Skeletal muscle tissue (tissue), 4 donors: ENCODE measurements around the gene FRMD3. TPM values are rescaled to one million over a fixed set of nuclear protein-coding genes. Genes with fewer than 3 reads are reported as not detected.

Source experiments
- H3K27ac ChIP-seq: one replicate; pipeline ENCODE4 v1.7.0; 2013; ENCODE audit warnings: mild to moderate bottlenecking, low read depth, low read length, inconsistent platforms
- H3K27me3 ChIP-seq, 3 donors: one replicate each; pipeline ENCODE4 v1.7.0; 2013; ENCODE audit warnings: low read length in 3 of 3; ENCODE audit not compliant: control insufficient read depth in 3 of 3, insufficient read depth in 3 of 3
- H3K36me3 ChIP-seq, 3 donors: one replicate each; pipeline ENCODE4 v1.7.0; 2013; ENCODE audit warnings: low read length in 3 of 3; ENCODE audit not compliant: control insufficient read depth in 3 of 3, insufficient read depth in 3 of 3
- H3K4me1 ChIP-seq, 3 donors: one replicate each; pipeline ENCODE4 v1.7.0; 2013; ENCODE audit warnings: low read length in 3 of 3, mild to moderate bottlenecking in 3 of 3; ENCODE audit not compliant: control insufficient read depth in 3 of 3, insufficient read depth in 3 of 3
- H3K4me3 ChIP-seq, 3 donors: one replicate each; pipeline ENCODE4 v1.7.0; 2013; ENCODE audit warnings: low read length in 3 of 3
- H3K9ac ChIP-seq, 3 donors: one replicate each; pipeline ENCODE4 v1.7.0; 2013; ENCODE audit warnings: low read length in 3 of 3, mild to moderate bottlenecking in 3 of 3, moderate library complexity in 2 of 3, low read depth in 1 of 3
- H3K9me3 ChIP-seq, 3 donors: one replicate each; pipeline ENCODE4 v1.7.0; 2013; ENCODE audit warnings: low read length in 3 of 3; ENCODE audit not compliant: control insufficient read depth in 3 of 3
- total RNA-seq: library from RNA; depleted of rRNA; stranded (reverse); fragments of >200 nt; gene quantifications from one replicate; pipeline ENCODE4 v1.2.3, GENCODE V29; 2014
- donor health status: Osteomylitis.

FRMD3 gene
- total RNA-seq, 1 donor from 2014 or later, result 27.7 TPM

DNA sequence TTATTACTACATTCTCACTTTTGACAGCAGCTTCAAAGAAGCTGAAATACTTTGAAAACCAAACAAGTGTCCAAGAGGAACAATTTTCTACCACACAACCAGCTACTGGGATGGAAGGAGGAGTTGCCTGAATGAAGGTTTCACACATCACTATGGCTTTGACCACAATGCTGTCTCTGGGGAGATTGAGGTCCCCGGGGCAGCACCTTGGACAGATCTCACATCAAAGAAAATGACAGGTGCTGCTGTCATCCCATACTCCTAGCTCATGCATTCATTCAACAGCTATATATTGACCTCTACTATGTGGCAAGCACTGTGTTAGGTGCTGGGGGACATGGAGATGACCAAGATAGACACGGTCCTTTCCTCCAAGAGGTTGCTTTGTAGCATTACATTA is 242.1 kb downstream of the FRMD3 start:
- peaks cover 0 to 9% (median 2%) of the 10 kb centered on the region in 3 donors for H3K4me1 ChIP-seq
- no peaks in the 10 kb centered on the region for H3K9me3 ChIP-seq
- H3K27me3 ChIP-seq, result no peaks in the 10 kb centered on the region
- no peak overlapping the region for H3K4me3 ChIP-seq
- H3K9ac ChIP-seq, result no peak overlapping the region
- peaks cover 6 to 13% (median 12%) of the 10 kb centered on the region in 3 donors for H3K36me3 ChIP-seq
- H3K27ac ChIP-seq, result no peak overlapping the region

DNA sequence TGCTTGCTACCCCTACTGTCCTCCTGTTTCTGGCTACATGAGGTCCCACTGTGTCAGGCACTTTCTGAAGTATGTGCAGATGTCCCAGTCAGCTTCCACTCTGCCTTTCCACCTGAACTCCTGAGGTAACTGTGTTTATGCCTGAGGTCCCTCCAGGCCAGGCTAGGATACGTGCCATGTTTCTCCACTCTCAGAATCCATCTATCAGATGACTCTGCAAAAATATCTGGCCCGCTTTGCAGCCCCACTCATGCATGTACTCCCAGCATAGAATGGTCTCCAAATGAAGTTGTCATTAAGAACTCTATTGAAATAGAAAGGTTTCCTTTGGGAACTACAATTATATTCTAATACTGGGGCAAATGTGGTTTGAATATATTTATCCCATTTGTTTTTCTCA is 243.4 kb downstream of the FRMD3 start:
- no peak overlapping the region for H3K4me3 ChIP-seq
- H3K4me1 ChIP-seq, result peaks cover 0 to 4% (median 2%) of the 10 kb centered on the region in 3 donors
- no peaks in the 10 kb centered on the region for H3K27me3 ChIP-seq
- no peaks in the 10 kb centered on the region for H3K9me3 ChIP-seq
- H3K27ac ChIP-seq, result no peak overlapping the region
- no peak overlapping the region for H3K9ac ChIP-seq
- peaks cover 6 to 13% (median 12%) of the 10 kb centered on the region in 3 donors for H3K36me3 ChIP-seq

DNA sequence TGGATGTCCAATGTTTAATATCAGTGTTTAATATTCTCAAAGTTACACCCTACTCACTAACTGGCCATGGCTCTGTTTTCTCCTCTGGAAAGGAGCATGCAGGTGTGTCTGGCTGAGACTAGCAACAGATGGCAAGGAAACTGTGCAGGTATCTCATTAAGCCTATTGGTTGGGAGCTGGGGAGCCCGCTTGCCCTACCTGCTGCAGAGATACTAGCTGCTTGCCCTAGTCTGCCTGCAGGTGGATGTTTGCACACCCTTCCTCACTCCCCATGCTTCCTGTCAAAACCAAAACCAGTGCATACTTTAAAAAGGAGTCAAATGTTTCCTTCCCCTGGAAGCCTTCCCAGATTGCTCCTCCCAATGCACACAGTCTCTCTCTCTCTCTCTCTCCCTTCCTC is 247.0 kb downstream of the FRMD3 start:
- no peak overlapping the region for H3K4me3 ChIP-seq
- H3K4me1 ChIP-seq, result peaks cover 0 to 2% (median 0%) of the 10 kb centered on the region in 3 donors
- H3K27me3 ChIP-seq, result no peaks in the 10 kb centered on the region
- H3K9ac ChIP-seq, result no peak overlapping the region
- H3K27ac ChIP-seq, result no peak overlapping the region
- peaks cover 0 to 2% (median 0%) of the 10 kb centered on the region in 3 donors for H3K36me3 ChIP-seq
- no peaks in the 10 kb centered on the region for H3K9me3 ChIP-seq

DNA sequence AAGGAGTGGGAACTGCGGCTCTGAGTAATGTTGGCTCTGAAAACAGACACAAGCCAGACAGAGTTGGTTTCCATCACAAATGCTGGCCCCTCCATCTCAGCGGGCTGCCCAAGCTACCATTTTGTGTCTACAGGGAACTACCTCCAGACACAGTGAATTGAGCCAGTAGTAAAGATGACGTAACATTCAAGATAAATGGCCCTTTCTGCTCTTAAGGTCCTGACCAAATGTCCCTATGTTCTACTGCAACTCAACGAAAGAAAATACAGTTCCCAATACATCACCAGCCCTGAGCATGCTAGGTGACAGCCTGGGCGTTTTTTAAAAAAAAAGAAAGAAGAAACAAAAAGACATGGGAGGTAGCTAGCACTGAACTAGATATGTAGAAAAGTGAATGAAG is 247.5 kb downstream of the FRMD3 start:
- peaks cover 0 to 2% (median 0%) of the 10 kb centered on the region in 3 donors for H3K36me3 ChIP-seq
- peaks cover 0 to 2% (median 0%) of the 10 kb centered on the region in 3 donors for H3K4me1 ChIP-seq
- H3K27ac ChIP-seq, result no peak overlapping the region
- H3K9me3 ChIP-seq, result no peaks in the 10 kb centered on the region
- no peak overlapping the region for H3K9ac ChIP-seq
- no peaks in the 10 kb centered on the region for H3K27me3 ChIP-seq
- H3K4me3 ChIP-seq, result no peak overlapping the region

DNA sequence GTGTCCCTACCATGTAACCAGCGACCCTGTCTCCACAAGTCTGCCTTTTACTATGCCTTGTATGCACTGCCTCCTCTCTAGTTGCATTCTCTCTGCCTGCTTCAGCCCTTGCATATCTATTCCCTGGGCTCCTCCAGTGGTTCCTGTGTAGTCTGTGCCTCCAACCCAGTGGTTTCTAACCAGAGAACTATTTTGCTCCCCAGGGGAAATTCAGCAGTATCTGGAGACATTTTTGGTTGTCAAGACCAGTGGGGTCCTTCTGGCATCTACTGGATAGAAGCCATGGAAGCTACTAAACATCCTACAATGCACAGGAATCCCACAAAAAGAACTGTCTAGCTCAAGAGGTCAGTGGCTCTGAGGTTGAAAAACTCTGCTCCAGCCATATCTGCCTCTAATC is 251.2 kb downstream of the FRMD3 start:
- H3K9ac ChIP-seq, result no peak overlapping the region
- no peaks in the 10 kb centered on the region for H3K36me3 ChIP-seq
- no peak overlapping the region for H3K4me3 ChIP-seq
- no peaks in the 10 kb centered on the region for H3K4me1 ChIP-seq
- no peak overlapping the region for H3K27ac ChIP-seq
- no peaks in the 10 kb centered on the region for H3K27me3 ChIP-seq
- H3K9me3 ChIP-seq, result no peaks in the 10 kb centered on the region

DNA sequence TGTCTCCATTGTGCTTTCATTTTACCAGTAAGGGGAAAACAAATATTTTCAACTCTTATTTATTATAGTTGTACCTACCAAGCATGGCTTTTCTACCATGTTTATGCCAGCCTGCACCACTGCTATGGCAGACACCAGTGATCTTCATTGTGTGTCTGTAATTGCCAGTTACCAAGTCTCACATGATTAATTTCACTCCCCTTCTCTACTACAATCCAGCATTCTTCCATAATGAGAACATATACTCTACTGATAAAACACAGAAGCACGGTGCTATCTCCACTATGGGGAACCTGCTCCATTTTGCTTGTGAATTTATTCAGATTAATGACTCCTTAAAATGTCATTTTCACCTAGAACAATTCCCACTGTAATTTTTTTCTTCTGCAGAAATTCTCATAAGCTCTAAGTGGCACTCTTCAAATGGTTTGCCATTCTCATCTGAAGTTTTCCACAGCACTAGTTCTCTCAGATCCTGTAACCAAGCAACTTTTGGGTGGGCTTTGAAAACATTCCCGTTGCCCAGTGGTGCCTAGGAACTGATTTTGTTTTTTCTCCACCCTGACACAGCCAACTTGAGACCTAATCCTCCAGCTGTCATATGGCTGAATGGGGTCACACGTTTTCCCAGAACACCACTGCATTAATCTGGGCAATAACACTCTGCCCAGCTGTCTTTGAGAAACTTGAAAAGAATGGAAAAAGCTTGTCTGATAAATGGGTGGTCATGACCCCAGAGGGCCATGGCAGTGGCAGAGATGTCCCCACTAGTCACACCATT is 252.6 kb downstream of the FRMD3 start:
- H3K27ac ChIP-seq, result no peak overlapping the region
- peaks cover 10 to 12% (median 12%) of the 10 kb centered on the region in 3 donors for H3K4me1 ChIP-seq
- H3K9me3 ChIP-seq, result no peaks in the 10 kb centered on the region
- no peaks in the 10 kb centered on the region for H3K36me3 ChIP-seq
- H3K4me3 ChIP-seq, result no peak overlapping the region
- no peak overlapping the region for H3K9ac ChIP-seq
- H3K27me3 ChIP-seq, result no peaks in the 10 kb centered on the region

DNA sequence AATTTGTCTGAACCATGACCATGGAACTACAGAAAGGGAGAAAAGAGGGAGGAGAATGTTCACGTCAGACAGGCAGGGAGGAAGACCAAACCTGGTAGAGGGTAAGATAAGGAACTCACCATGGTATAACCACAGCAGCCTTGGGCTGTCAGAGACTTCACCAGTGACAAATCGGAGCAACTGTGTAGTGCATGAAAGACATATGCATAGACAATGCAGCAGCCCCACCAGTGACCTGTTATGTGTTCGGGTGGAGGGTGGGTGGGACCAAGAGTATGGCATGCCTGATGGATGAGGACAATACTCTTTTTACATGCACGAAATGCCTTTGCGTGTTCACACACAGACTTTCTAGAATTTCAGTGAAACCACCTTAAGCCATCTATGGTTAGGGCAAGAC is 253.5 kb downstream of the FRMD3 start:
- Histone ChIP-seq H3K4me1 (peaks cover 11 to 16% (median 13%) of the 10 kb centered on the region in 3 donors), H3K27me3 (no peaks in the 10 kb centered on the region), H3K9me3 (no peaks in the 10 kb centered on the region), H3K4me3 (no peak overlapping the region), H3K27ac (no peak overlapping the region), H3K36me3 (no peaks in the 10 kb centered on the region), H3K9ac (no peak overlapping the region)

DNA sequence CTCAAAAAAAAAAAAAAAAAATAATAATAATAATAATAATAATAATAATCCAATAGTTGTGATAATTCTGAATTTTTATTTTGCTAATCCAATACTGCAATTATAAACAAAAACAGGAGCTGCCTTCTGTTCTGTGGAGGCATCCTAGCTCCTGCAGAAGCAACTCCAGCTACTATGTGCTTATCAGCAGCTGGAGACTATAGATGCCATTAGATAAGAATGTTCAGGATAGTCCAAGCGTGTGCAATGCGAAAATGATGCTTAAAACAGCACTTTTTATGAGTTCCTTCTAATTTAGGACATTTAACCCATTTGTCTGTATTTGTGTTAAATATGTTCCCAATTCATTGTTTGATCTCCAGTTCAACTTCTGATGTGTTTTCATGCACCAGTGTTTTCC is 254.7 kb downstream of the FRMD3 start:
- Histone ChIP-seq H3K27me3 (no peaks in the 10 kb centered on the region), H3K4me3 (no peak overlapping the region), H3K36me3 (no peaks in the 10 kb centered on the region), H3K4me1 (peaks cover 11 to 16% (median 13%) of the 10 kb centered on the region in 3 donors), H3K9me3 (no peaks in the 10 kb centered on the region), H3K9ac (no peak overlapping the region), H3K27ac (no peak overlapping the region)

DNA sequence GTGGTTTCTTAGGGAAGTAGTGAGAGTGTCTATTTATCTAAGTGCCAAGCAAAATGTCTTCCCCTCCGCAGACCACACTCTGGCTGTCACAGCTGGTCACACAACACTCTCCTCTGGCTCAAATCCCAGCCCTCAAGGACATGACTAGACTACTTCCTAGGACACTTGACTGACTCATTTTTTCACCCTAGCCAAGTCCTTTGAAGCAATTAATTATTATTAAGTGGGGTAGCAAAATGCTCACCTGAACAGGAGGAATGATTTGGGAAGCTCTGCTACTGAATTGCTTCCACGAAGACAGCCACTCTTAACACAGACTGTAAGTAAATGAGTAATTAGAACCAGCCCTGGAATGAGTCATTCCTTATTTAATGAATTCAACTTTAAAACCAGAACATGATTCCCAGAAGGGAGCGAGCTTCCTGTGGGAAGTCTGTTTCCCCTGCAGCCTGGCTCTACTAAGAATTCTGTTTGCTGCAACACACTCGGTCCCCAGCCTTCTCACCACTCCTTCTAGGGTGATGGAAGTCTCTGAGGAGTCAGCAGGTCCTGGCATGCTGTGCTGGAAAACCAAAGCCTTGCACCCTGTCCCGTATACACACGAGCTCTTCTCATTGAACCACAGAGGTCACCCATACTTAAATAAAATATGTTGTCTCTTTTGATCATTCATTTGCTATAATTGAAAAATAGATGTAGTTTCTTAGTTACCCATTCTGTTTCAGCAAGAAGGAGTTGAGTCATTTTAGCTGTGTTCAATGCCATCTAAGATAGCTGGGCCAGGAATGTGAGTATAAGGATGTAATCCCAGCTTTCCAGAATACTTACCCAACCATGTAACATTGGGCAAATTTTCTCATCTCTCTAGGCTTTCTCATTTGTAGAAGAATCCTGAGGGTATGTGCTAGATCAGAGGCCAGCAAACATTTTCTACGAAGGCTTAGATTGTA is 256.6 kb downstream of the FRMD3 start:
- H3K4me1 ChIP-seq, result peaks cover 11 to 16% (median 13%) of the 10 kb centered on the region in 3 donors
- no peak overlapping the region for H3K9ac ChIP-seq
- H3K9me3 ChIP-seq, result no peaks in the 10 kb centered on the region
- H3K27ac ChIP-seq, result peak overlapping the region; percentile 49
- H3K36me3 ChIP-seq, result no peaks in the 10 kb centered on the region
- no peaks in the 10 kb centered on the region for H3K27me3 ChIP-seq
- H3K4me3 ChIP-seq, result no peak overlapping the region

DNA sequence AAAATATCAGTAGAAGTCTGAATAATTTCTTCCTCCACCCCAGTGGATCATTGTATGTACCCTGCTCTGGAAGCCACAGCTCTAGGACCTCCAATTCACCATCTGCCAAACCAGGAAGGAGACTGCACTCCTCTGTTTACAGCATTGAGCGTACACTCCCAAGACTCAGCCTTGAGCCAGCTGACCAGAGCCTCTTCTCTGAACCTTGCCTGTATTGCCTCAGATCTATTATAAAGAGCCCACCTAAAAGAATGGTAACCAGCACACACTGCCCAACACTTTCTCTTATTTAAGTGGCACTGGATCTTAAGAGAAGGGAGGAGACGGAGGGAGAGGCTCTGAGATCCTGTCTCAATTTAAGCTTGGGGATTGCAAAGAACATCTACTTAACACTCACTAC is 257.4 kb downstream of the FRMD3 start:
- H3K4me1 ChIP-seq, result peaks cover 11 to 16% (median 13%) of the 10 kb centered on the region in 3 donors
- peak overlapping the region in 1 of 3 donors; percentile 18 for H3K4me3 ChIP-seq
- no peaks in the 10 kb centered on the region for H3K36me3 ChIP-seq
- H3K9ac ChIP-seq, result no peak overlapping the region
- H3K27me3 ChIP-seq, result no peaks in the 10 kb centered on the region
- peak overlapping the region; percentile 49 for H3K27ac ChIP-seq
- H3K9me3 ChIP-seq, result no peaks in the 10 kb centered on the region
